Measurements from ENCODE around the gene PLOD2. TPM values are rescaled to one million over a fixed set of nuclear protein-coding genes. Genes with fewer than 3 reads are reported as not detected.

PLOD2 gene
- total and polyA plus RNA-seq, 2 of the 4 experiments (the other 2 are of a cell fraction), result 84.0 to 117 TPM

- peaks cover 9% of the 10 kb centered on the region; the same call in 1 of the 2 replicates for H3K4me1 ChIP-seq (ENCODE audit: control insufficient read depth, insufficient read depth, low read length)
- no peaks in the 10 kb centered on the region for H3K27me3 ChIP-seq (ENCODE audit: control insufficient read depth, insufficient read depth, low read length)
- 0 out of 2 replicates have a peak overlapping the region, but pooled peaks have one; percentile 30 for H2BK20ac ChIP-seq (ENCODE audit: low read depth, low read length)
- ChIA-PET CTCF (no interaction called here), POLR2A (ENCODE audit: unreplicated experiment) (no interaction called here)
- H2AFZ ChIP-seq (replicated peaks; ENCODE audit: low read length, poor library complexity), result no peak overlapping the region
- BruUV-seq (replicated peaks), result no TSS peak
- no peak overlapping the region; the same call in 1 of the 2 replicates for H3K4me2 ChIP-seq (ENCODE audit: low read depth, low read length)
- no peaks in the 10 kb centered on the region for H3K36me3 ChIP-seq (ENCODE audit: control insufficient read depth, insufficient read depth, low read length)
- H2BK5ac ChIP-seq (ENCODE audit: low read depth, low read length, poor library complexity, severe bottlenecking), result no peak overlapping the region
- no peak for TF ChIP-seq CEBPB (IDR thresholded peaks at IDR 0.05; ENCODE audit: low read depth, low read length)
- TF ChIP-seq NFE2L2 (IDR thresholded peaks at IDR 0.05; ENCODE audit: low read depth, low read length), result no peak
- TF ChIP-seq MXI1 (IDR thresholded peaks at IDR 0.05; ENCODE audit: borderline replicate concordance, low read depth, low read length), result no peak
- no peak for TF ChIP-seq ELK1 (IDR thresholded peaks at IDR 0.05; ENCODE audit: borderline replicate concordance, low read depth, low read length)
- TF ChIP-seq CHD1 (IDR thresholded peaks at IDR 0.05; ENCODE audit: low read depth, low read length), result no peak
- TF ChIP-seq MAZ (IDR thresholded peaks at IDR 0.05; ENCODE audit: borderline replicate concordance, low read depth, low read length), result no peak
- no peak for TF ChIP-seq SMC3 (IDR thresholded peaks at IDR 0.05; ENCODE audit: low read depth, low read length)
- no peak for TF ChIP-seq BHLHE40 (IDR thresholded peaks at IDR 0.05; ENCODE audit: low read depth, low read length)
- TF ChIP-seq USF2 (IDR thresholded peaks at IDR 0.05; ENCODE audit: low read depth, low read length), result no peak
- no peak for TF ChIP-seq CTCF (conservative IDR thresholded peaks at IDR 0.05; ENCODE audit: low read depth, low read length)
- TF ChIP-seq FOS (IDR thresholded peaks at IDR 0.05; ENCODE audit: low read depth, low read length), result no peak
- no peak for TF ChIP-seq RCOR1 (IDR thresholded peaks at IDR 0.05; ENCODE audit: insufficient replicate concordance, low read length)
- no peak overlapping the region; a peak in 1 of 4 replicates for H4K8ac ChIP-seq (ENCODE audit: low read depth in 2 of 2, low read length in 2 of 2)
- peaks cover 3% of the 10 kb centered on the region for H3K9me1 ChIP-seq (ENCODE audit: insufficient read depth, low read length)
- 0 out of 3 replicates have a peak overlapping the region, but pooled peaks have one; percentile 18 for H2BK15ac ChIP-seq (ENCODE audit: low read depth, low read length)
- no peak overlapping the region for H3K9ac ChIP-seq (ENCODE audit: low read depth, low read length)
- peaks cover 7 to 42% of the 10 kb centered on the region in 2 experiments for H3K79me1 ChIP-seq (ENCODE audit: low read depth in 1 of 2, low read length in 2 of 2)
- in situ Hi-C loops (cut with MboI; ENCODE audit: low sequenced_read_pairs) (no loop called here), intact Hi-C loops (cut with micrococcal nuclease) (no loop called here), dilution Hi-C loops (cut with HindIII; ENCODE audit: low sequenced_read_pairs, unreplicated experiment) (no loop called here)
- H4K91ac ChIP-seq (ENCODE audit: insufficient read depth, low read depth, low read length), result no peak overlapping the region
- ATAC-seq (ENCODE audit: low read depth) (no peak), DNase-seq (peak; percentile 72)
- H4K20me1 ChIP-seq (ENCODE audit: insufficient read depth, low read length), result peaks cover 21% of the 10 kb centered on the region; the same call in 1 of the 2 replicates
- no peak overlapping the region for H2BK120ac ChIP-seq (ENCODE audit: low read depth, low read length)
- no peak overlapping the region for H2AK5ac ChIP-seq (ENCODE audit: low read depth, low read length)
- H3K4ac ChIP-seq (ENCODE audit: low read depth, low read length), result peak overlapping the region; percentile 1; the same call in 1 of the 2 replicates
- H4K5ac ChIP-seq (ENCODE audit: low read depth, low read length), result no peak overlapping the region
- 0 out of 2 replicates have a peak overlapping the region, but pooled peaks have one; percentile 20 for H3K14ac ChIP-seq (replicated peaks; ENCODE audit: low read depth, low read length)
- 0 out of 2 replicates have a peak overlapping the region, but pooled peaks have one; percentile 46 for H3K23ac ChIP-seq (ENCODE audit: low read depth, low read length)
- H2AK9ac ChIP-seq (replicated peaks; ENCODE audit: low read depth, low read length, poor library complexity), result no peak overlapping the region
- no CpG with 5 or more reads among the region's 2 CpGs for WGBS, 2 experiments (ENCODE audit: extremely low coverage in 2 of 2, insufficient read length in 1 of 2)
- peak overlapping the region; percentile 54; the same call in 1 of the 2 replicates for H3K18ac ChIP-seq (ENCODE audit: low read depth, low read length)
- no peaks in the 10 kb centered on the region for H3K9me3 ChIP-seq (ENCODE audit: control insufficient read depth, insufficient read depth, low read length)
- no peak overlapping the region for H3K4me3 ChIP-seq (ENCODE audit: insufficient read depth, low read depth, low read length)
- H3K56ac ChIP-seq (ENCODE audit: extremely low read depth, insufficient read depth, low read length), result no peak overlapping the region
- H3K27ac ChIP-seq (ENCODE audit: insufficient read depth, low read length), result no peak overlapping the region
These were observed 30.1 kb downstream of the PLOD2 start for GRCh38 chr3:146130881-146131371.

Data from IMR-90 (cell line).